G401.6 (cell line): ENCODE results near the gene RTTN.

Source experiments
- FAIRE-seq: peaks from 2 replicates; lab custom pipeline; 2012; peaks lifted over from hg19 to GRCh38; lab: Jason Lieb, UNC

Gene RTTN

GRCh38 chr18:70024093-70024492 is 181.4 kb downstream of the RTTN start:
- no peak for FAIRE-seq

- no peak for FAIRE-seq
Observed at GRCh38 chr18:70022636-70023035, 182.9 kb downstream of the RTTN start.

GRCh38 chr18:70021498-70021897 is 184.0 kb downstream of the RTTN start:
- no peak for FAIRE-seq

GRCh38 chr18:70021043-70021442 is 184.4 kb downstream of the RTTN start:
- FAIRE-seq = no peak

- FAIRE-seq = no peak
Observed at GRCh38 chr18:70019991-70020390, 185.5 kb downstream of the RTTN start.

- FAIRE-seq = no peak
Observed at GRCh38 chr18:70019136-70019535, 186.4 kb downstream of the RTTN start.

GRCh38 chr18:70015127-70015526 is 190.4 kb downstream of the RTTN start:
- no peak for FAIRE-seq

GRCh38 chr18:70005580-70005979 is 199.9 kb downstream of the RTTN start:
- FAIRE-seq = no peak

GRCh38 chr18:70004696-70005095 is 200.8 kb downstream of the RTTN start:
- FAIRE-seq = no peak

GRCh38 chr18:69999656-70000055 is 205.8 kb downstream of the RTTN start:
- FAIRE-seq = no peak

GRCh38 chr18:69998523-69998987 is 206.9 kb downstream of the RTTN start:
- no peak for FAIRE-seq

GRCh38 chr18:69996951-69997798 is 208.3 kb downstream of the RTTN start:
- FAIRE-seq = no peak

GRCh38 chr18:69996417-69996816 is 209.1 kb downstream of the RTTN start:
- no peak for FAIRE-seq

GRCh38 chr18:69995774-69996173 is 209.7 kb downstream of the RTTN start:
- FAIRE-seq = no peak

- no peak for FAIRE-seq
Observed at GRCh38 chr18:69992776-69993175, 212.7 kb downstream of the RTTN start.

- FAIRE-seq = no peak
Observed at GRCh38 chr18:69987870-69988269, 217.6 kb downstream of the RTTN start.

- no peak for FAIRE-seq
Observed at GRCh38 chr18:69985239-69985638, 220.2 kb downstream of the RTTN start.

- FAIRE-seq = no peak
Observed at GRCh38 chr18:69982417-69982816, 223.1 kb downstream of the RTTN start.

GRCh38 chr18:69981948-69982347 is 223.5 kb downstream of the RTTN start:
- no peak for FAIRE-seq

- no peak for FAIRE-seq
Observed at GRCh38 chr18:69980982-69981804, 224.3 kb downstream of the RTTN start.

GRCh38 chr18:69980509-69980908 is 225.0 kb downstream of the RTTN start:
- FAIRE-seq = no peak

- FAIRE-seq = no peak
Observed at GRCh38 chr18:69978732-69979715, 226.5 kb downstream of the RTTN start.
